ENCODE results near the gene WDR46.

DNA sequence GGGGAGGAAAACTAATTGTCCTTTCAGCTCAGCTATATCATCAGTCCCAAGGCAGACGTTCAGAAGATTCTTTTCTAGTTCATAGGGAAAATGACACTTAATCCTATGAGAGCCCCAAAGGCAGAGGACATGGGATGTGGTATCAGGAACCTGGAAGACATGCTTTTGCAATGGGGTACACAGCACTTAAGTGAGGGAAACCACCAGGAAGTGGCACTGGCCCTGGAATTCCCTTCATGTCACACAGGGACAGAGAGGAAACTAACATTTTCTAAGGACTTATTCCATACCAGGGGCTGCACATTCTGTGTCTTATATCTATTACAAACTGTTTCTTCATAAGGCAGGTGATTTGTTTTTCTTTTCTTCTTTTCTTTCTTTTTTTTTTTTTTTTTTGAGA lies 45.6 kb downstream of the WDR46 start:
- no peak for TF ChIP-seq CTCF (conservative IDR thresholded peaks at IDR 0.05; ENCODE audit: low read depth in 2 of 2)
- no peak for TF ChIP-seq ZNF462 (CRISPR knock-in tag; IDR thresholded peaks at IDR 0.05)
- no peak for TF ChIP-seq ZNF331 (CRISPR knock-in tag; IDR thresholded peaks at IDR 0.05; ENCODE audit: low read depth)
- TF ChIP-seq EZH2 (IDR thresholded peaks at IDR 0.05; ENCODE audit: low read depth, unreplicated experiment): no peak
- no peak for TF ChIP-seq NANOG (IDR thresholded peaks at IDR 0.05; ENCODE audit: borderline replicate concordance)
